Peyer's patch (tissue), 4 donors: Measurements from ENCODE around the gene BAZ1B. TPM values are rescaled to one million over a fixed set of nuclear protein-coding genes. Genes with fewer than 3 reads are reported as not detected.

Source experiments
- DNase-seq, 3 donors: peaks; one replicate each; pipeline ENCODE4 v3.0.0-alpha.2; 2017 to 2019
- H3K27ac ChIP-seq, 4 donors: fragments of 200-600 bp; sonication (generic); one replicate each; pipeline ENCODE4 v1.5.1; 2016 to 2019
- H3K27me3 ChIP-seq, 2 donors: fragments of 200-600 bp; sonication (generic); one replicate each; pipeline ENCODE4 v1.5.1; 2019
- H3K36me3 ChIP-seq, 3 donors: fragments of 200-600 bp; sonication (generic); one replicate each; pipeline ENCODE4 v1.5.1; 2016 to 2019
- H3K4me1 ChIP-seq, 4 donors: fragments of 200-600 bp; sonication (generic); one replicate each; pipeline ENCODE4 v1.5.1; 2016 to 2019
- H3K4me3 ChIP-seq, 4 donors: fragments of 200-600 bp; sonication (generic); 1 replicate in 3 of 4; 2 replicates in 1 of 4; pipeline ENCODE4 v1.5.1; 2016 to 2019; ENCODE audit warnings: mild to moderate bottlenecking in 1 of 4
- H3K9me3 ChIP-seq, 4 donors: fragments of 200-600 bp; sonication (generic); one replicate each; pipeline ENCODE4 v1.5.1; 2016 to 2019; ENCODE audit warnings: mild to moderate bottlenecking in 1 of 4
- POLR2A ChIP-seq, 2 donors: fragments of 450-650 bp; IDR thresholded peaks; one replicate each; pipeline ENCODE4 v1.5.1; 2017; ENCODE audit warnings: antibody characterized with exemption in 2 of 2, mild to moderate bottlenecking in 2 of 2, moderate library complexity in 2 of 2
- total RNA-seq, 4 donors: library from RNA; depleted of rRNA; stranded (reverse); fragments of >200 nt; gene quantifications; one replicate each; pipeline ENCODE4 v1.1.0, GENCODE V29; 2016
- TF ChIP-seq, protein P1 (sequence below), 6 experiments: fragments of 450-650 bp in 4 of 6; fragments of 200-600 bp in 2 of 6; sonication (generic) in 1 of 6; IDR thresholded peaks; one replicate each; pipeline ENCODE4 v1.5.1; 2017 to 2019; ENCODE audit warnings: antibody characterized with exemption in 6 of 6, mild to moderate bottlenecking in 3 of 6, moderate library complexity in 1 of 6

The BAZ1B gene
- total RNA-seq, 4 donors from 2014 or later = 38.6 to 162 (median 52.6) TPM

DNA sequence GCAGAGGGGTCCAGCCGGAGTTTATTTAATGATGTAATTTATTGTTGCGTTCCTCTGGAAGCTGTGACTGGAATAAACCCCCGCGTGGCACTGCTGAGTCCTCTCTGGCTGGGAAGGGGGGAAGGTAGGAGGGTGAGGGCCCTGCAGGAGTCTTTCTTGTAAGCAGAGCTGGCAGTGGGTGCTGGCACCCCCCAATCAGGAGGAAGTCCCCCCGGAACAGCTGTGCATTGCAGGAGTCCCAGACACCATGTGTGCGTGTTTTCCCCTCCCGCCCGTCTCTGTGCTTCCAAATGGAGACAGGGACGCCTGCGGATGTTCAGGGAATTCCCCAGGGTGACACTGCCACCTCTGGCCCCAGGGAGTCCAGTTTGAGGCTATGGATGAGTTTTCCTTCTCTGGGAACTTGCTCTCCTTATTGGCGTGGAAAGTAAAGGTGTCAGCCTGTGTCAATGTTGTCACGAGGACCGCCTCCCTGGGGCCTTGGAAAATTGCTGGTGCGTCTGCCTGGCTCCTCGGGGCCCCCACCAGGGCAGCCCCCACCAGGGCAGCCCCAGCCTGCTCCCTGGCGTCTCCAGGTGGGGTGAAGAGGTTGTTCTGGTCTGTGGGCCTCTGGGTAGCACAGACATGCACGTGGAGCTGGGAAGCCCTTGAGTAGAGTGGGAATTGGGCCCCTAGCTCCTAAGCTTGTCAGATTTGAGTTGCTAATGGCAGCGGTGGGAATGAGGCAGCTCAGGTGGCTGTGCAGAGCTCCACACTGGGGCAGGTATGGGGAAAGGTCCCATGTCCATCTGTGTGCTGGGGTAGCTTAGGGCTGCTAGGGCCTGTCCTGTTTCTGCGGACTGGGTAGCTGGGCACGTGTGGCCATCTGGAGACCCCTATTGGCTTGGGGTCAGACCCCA, 85.8 kb downstream of the BAZ1B start:
- Histone ChIP-seq H3K9me3 (peaks cover 0 to 9% (median 0%) of the 10 kb centered on the region in 4 donors), H3K27ac (no peak overlapping the region), H3K4me1 (peaks cover 0 to 5% (median 0%) of the 10 kb centered on the region in 4 donors), H3K36me3 (peaks cover 0 to 10% (median 0%) of the 10 kb centered on the region in 3 donors), H3K4me3 (no peak overlapping the region), H3K27me3 (no peaks in the 10 kb centered on the region)
- TF ChIP-seq, protein P1, sequence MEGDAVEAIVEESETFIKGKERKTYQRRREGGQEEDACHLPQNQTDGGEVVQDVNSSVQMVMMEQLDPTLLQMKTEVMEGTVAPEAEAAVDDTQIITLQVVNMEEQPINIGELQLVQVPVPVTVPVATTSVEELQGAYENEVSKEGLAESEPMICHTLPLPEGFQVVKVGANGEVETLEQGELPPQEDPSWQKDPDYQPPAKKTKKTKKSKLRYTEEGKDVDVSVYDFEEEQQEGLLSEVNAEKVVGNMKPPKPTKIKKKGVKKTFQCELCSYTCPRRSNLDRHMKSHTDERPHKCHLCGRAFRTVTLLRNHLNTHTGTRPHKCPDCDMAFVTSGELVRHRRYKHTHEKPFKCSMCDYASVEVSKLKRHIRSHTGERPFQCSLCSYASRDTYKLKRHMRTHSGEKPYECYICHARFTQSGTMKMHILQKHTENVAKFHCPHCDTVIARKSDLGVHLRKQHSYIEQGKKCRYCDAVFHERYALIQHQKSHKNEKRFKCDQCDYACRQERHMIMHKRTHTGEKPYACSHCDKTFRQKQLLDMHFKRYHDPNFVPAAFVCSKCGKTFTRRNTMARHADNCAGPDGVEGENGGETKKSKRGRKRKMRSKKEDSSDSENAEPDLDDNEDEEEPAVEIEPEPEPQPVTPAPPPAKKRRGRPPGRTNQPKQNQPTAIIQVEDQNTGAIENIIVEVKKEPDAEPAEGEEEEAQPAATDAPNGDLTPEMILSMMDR (IDR thresholded peaks at IDR 0.05) = no peak
- TF ChIP-seq POLR2A (IDR thresholded peaks at IDR 0.05) = no peak
- no peak for DNase-seq

DNA sequence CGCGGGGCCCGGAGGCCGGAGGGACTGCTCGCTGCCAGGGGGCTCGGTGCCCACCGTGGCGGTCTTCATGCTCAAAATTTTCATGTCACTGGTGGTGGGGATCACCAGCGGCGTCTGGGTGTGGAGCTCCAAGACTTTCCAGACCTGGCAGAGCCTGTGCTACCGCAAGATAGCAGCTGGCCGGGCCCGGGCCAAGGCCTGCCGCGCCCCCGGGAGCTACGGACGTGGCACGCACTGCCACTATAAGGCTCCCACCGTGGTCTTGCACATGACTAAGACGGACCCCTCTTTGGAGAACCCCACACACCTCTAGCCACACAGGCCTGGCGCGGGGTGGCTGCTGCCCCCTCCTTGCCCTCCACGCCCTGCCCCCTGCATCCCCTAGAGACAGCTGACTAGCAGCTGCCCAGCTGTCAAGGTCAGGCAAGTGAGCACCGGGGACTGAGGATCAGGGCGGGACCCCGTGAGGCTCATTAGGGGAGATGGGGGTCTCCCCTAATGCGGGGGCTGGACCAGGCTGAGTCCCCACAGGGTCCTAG, 86.6 kb downstream of the BAZ1B start:
- Histone ChIP-seq H3K36me3 (peaks cover 0 to 2% (median 0%) of the 10 kb centered on the region in 3 donors), H3K27me3 (no peaks in the 10 kb centered on the region), H3K9me3 (peaks cover 0 to 9% (median 0%) of the 10 kb centered on the region in 4 donors), H3K4me1 (peaks cover 0 to 5% (median 0%) of the 10 kb centered on the region in 4 donors), H3K27ac (no peak overlapping the region), H3K4me3 (no peak overlapping the region)
- DNase-seq = no peak
- no peak for TF ChIP-seq POLR2A (IDR thresholded peaks at IDR 0.05)
- TF ChIP-seq, protein P1 (IDR thresholded peaks at IDR 0.05) = no peak

DNA sequence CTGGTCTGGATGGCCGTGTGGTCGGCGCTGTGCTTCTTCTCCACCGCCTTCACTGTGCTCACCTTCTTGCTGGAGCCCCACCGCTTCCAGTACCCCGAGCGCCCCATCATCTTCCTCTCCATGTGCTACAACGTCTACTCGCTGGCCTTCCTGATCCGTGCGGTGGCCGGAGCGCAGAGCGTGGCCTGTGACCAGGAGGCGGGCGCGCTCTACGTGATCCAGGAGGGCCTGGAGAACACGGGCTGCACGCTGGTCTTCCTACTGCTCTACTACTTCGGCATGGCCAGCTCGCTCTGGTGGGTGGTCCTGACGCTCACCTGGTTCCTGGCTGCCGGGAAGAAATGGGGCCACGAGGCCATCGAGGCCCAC, 87.4 kb downstream of the BAZ1B start:
- H3K9me3 ChIP-seq = peaks cover 0 to 9% (median 0%) of the 10 kb centered on the region in 4 donors
- no peaks in the 10 kb centered on the region for H3K36me3 ChIP-seq
- TF ChIP-seq, protein P1 (IDR thresholded peaks at IDR 0.05) = no peak
- TF ChIP-seq POLR2A (IDR thresholded peaks at IDR 0.05) = no peak

DNA sequence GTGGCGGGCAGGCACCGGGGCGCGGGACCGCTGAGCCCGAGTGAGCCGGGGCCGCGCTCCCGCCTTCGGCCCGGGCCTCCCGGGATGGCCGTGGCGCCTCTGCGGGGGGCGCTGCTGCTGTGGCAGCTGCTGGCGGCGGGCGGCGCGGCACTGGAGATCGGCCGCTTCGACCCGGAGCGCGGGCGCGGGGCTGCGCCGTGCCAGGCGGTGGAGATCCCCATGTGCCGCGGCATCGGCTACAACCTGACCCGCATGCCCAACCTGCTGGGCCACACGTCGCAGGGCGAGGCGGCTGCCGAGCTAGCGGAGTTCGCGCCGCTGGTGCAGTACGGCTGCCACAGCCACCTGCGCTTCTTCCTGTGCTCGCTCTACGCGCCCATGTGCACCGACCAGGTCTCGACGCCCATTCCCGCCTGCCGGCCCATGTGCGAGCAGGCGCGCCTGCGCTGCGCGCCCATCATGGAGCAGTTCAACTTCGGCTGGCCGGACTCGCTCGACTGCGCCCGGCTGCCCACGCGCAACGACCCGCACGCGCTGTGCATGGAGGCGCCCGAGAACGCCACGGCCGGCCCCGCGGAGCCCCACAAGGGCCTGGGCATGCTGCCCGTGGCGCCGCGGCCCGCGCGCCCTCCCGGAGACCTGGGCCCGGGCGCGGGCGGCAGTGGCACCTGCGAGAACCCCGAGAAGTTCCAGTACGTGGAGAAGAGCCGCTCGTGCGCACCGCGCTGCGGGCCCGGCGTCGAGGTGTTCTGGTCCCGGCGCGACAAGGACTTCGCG, 88.0 kb downstream of the BAZ1B start:
- H3K27ac ChIP-seq = no peak overlapping the region
- H3K4me1 ChIP-seq = peaks cover 0 to 5% (median 0%) of the 10 kb centered on the region in 4 donors
- H3K9me3 ChIP-seq = peaks cover 0 to 9% (median 0%) of the 10 kb centered on the region in 4 donors
- TF ChIP-seq POLR2A (IDR thresholded peaks at IDR 0.05) = no peak
- TF ChIP-seq, protein P1 (IDR thresholded peaks at IDR 0.05) = no peak
- DNase-seq = no peak
- H3K27me3 ChIP-seq = no peaks in the 10 kb centered on the region
- no peaks in the 10 kb centered on the region for H3K36me3 ChIP-seq
- peak overlapping the region; percentile 24 to 57 (median 49) for H3K4me3 ChIP-seq

More for the DNA sequence above, 87.4 kb downstream of the BAZ1B start:
- H3K4me1 ChIP-seq = peaks cover 0 to 5% (median 0%) of the 10 kb centered on the region in 4 donors
- H3K27ac ChIP-seq = no peak overlapping the region
- no peak for DNase-seq
- no peaks in the 10 kb centered on the region for H3K27me3 ChIP-seq
- no peak overlapping the region for H3K4me3 ChIP-seq

DNA sequence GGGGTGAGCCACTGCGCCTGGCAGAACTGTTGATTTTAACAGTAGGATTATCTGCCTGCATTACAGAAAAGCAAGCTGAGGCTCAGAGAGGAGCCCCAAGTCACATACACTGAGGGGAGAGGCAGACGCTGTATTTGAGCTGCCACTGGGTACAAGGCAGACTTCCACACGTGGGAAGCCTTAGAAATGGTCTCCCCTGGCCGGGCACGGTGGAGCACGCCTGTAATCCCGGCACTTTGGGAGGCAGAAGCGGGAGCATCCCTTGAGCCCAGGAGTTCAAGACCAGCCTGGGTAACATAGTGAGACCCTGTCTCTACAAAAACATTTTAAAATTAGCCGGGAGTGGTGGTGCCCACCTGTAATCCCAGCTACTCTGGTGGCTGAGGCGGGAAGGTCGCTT, 89.4 kb downstream of the BAZ1B start:
- no peak for DNase-seq
- Histone ChIP-seq H3K27ac (no peak overlapping the region), H3K4me3 (no peak overlapping the region)

More for the DNA sequence above, 89.4 kb downstream of the BAZ1B start:
- no peaks in the 10 kb centered on the region for H3K36me3 ChIP-seq
- no peak for TF ChIP-seq POLR2A (IDR thresholded peaks at IDR 0.05)
- TF ChIP-seq, protein P1 (IDR thresholded peaks at IDR 0.05) = no peak
- peaks cover 0 to 5% (median 0%) of the 10 kb centered on the region in 4 donors for H3K4me1 ChIP-seq
- H3K27me3 ChIP-seq = no peaks in the 10 kb centered on the region
- H3K9me3 ChIP-seq = peaks cover 0 to 9% (median 0%) of the 10 kb centered on the region in 4 donors
